HG02870 (cell line): ENCODE results near the gene SRSF7.
"Not testable (repeated sequence)": the region's sequence is repeated elsewhere in the genome, so short reads cannot be mapped to it uniquely, and the experiment has no call there.

Experiments used
- ATAC-seq: cut with Tn5 transposase; IDR thresholded peaks from one replicate; pipeline ENCODE4 v1.9.1; 2021; ENCODE audit warnings: mild to moderate bottlenecking, moderate library complexity; ENCODE audit not compliant: unreplicated experiment

The SRSF7 gene

DNA sequence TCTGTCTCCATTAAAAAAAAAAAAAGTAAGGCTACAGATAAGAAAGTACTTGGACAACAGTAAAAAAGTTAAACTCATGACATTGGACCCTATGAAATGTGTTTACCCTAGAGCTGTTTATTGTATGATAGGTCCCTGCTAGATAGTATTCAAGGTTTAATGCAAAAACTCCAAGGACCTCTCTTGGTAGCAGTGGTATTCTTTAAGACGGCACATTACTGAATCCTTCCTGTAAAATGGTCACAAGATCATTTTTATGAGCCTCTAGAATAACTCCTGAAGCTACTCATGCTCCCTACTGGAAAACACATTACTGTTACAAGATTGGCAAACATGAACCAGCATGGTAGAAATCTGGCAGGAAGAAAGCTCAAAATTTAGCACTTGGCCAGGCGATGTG, 46.5 kb downstream of the SRSF7 start:
- ATAC-seq, result no peak

DNA sequence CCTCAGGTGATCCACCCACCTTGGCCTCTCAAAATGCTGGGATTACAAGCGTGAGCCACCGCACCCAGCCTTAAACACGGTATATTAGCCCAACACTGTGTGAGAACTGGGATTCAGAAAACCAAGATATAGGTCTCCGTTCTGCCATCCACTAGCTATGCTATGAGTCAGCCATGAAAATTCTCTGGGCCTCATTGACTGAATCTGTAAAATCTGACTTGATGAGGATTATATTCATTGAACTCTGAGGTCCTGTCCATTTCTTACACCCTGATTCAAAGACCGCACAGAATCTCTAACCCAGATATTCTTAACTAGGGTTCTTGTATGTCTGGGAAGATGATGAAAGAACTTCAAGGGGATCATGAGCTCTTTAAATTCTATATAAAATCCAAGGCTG, 47.8 kb downstream of the SRSF7 start:
- ATAC-seq, result not testable (repeated sequence)

DNA sequence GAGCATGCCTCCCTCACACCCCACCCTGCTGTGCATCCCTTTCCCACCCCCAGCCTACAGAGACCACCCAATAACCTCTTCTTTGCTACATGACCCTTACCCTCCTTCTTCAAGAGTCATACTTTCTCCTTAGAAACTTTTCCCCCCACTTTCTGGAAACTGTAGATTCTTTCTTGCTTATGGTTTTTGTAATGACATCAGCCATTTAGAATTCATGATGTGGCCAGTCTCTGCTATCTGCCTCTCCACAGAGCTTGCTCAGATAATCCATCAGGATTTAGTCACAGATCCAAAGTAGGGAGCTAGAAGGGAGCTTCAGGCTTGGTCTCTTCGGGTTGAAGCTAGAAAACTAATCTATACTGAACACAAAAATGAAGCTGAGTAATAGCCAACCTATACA, 48.7 kb downstream of the SRSF7 start:
- ATAC-seq, result no peak

DNA sequence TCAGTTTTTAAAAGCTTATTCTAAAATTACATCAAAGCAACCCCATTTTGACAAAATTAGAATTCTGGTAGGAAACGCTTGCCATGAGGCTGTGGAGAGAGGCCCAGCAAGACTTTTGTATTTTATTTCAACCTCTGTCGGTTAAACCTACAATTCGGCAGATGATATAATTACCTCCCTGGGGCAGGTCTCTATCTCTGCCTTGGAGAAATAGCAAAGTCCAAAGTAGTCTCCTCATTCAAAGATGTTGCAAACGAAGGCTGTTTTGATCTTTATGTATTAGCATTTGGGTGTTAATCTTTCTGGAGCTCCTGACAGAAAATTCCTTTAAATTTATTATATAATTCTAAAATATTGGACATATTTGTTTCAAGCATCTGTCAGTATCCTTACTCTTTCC, 49.6 kb downstream of the SRSF7 start:
- no peak for ATAC-seq

DNA sequence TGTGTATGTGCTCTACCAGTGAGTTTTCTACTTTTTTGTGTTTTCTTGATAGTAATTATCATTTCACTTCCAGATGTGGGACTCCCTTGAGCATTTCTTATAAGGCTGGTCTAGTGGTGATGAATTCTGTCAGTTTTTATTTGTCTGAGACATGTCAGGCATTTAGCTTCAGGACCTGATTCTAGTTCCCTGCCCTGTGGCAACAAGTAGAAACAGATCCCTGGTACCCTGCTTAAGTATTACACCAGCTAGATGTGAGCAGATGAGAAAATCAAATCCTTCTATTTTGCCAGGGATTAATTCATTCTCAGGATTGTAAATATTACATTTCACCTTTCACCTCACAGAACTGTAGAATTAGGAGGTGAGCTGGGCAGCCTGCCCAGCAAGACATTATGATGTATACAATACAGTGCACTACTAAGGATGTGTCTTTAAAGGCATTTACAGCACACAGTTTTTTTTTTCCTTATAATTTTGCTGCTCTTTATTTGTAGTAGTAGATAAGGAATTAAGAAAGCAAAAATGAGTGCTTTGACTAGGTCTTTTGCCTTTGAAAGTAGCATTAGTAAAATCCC, 50.2 kb downstream of the SRSF7 start:
- no peak for ATAC-seq

DNA sequence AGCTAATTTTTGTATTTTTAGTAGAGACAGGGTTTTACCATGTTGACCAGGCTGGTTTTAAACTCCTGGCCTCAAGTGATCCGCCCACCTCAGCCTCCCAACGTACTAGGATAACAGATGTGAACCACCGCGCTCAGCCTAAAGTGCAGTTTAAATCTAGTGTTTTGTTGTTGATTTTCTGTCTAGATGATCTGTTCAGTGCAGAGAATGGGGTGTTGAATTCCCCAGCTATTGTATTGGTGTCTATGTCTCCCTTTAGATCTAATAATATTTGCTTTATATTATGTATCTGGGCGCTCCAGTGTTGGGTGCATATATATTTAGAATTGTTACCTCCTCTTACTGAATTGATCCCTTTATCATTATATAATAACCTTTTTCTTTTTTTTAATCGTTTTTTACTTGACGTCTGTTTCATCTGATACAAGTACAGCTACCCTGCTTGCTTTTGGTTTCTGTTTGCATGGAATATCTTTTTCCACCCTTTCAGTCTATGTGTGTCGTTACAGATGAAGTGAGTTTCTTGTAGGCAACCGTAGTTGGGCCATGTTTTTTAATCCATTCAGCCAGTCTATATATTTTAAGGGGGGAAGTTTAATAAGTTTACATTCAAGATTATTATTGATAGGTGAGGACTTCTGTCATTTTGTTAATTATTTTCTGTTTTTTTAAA, 50.9 kb downstream of the SRSF7 start:
- ATAC-seq, result no peak

DNA sequence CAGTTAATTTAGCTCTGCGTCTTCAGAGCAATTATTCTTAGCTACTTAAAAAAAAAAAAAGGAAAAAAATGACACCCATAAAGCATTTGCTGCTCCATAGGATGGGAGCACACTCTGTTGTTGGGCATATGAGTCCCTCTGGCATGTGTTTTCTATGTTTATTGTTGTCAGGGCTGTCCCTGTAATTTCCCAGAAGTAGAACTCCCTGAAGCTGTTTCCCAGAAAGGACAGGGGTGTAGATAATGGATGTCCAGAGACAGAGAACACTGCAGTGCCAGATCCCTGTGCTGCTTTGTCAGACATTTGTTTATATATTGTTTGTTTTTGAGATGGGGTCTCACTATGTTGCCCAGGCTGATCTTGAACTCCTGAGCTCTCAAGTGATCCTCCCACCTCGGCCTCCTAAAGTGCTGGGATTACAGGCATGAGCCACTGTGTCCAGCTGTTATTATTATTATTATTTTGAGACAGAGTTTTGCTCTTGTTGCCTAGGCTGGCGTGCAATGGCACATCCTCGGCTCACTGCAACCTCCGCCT, 52.6 kb downstream of the SRSF7 start:
- ATAC-seq, result no peak

DNA sequence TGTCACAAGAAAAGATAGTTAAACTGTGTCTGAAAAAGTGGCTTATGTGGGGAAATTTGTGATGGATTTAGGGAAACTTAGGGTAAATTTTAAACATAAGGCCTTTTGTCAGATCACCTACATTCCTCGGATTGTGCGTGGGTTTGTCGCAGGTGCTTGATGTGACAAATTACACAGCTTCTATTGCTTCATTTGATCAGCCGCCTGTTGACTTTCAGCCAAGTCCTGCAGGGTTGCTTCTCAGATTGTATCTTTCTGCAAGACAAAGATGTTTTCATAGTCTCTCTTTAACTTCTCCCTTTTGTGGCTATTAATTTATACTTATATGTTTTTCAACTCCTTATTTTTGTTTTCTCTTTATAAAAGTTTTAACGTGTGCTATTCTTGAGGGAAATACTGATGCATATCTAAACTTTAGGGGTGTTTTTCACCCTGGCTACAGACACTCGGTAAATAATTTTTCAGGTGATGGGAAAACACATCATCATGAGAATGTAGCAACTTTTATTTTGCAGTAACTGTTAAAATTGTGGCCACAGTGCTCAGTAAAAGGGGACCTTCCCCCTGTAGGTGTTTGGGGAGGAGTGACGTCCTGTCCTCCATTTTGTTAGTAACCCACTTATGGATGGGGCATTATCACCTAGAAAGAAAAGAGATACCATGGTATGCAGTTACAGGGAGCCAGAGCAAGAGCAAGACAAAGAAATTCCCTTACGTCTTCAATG, 53.9 kb downstream of the SRSF7 start:
- ATAC-seq, result no peak
